Calu3 (cell line): ENCODE data around the gene ARMC10. TPM values are rescaled to one million over a fixed set of nuclear protein-coding genes. Genes with fewer than 3 reads are reported as not detected.

Source experiments
- BruUV-seq: library from RNA; stranded (reverse); fragments of 400-500 nt; replicated peaks from 2 replicates; lab custom pipeline; 2021; lab: Mats Ljungman, UMichigan
- CTCF ChIA-PET: fragments of 300-600 bp; sonication (Branson Sonifier 250); formaldehyde crosslinking; loops from one replicate; lab custom pipeline; 2022; ENCODE audit warnings: antibody characterized with exemption; lab: Charles Lee
- DNase-seq: peaks from one replicate; pipeline ENCODE4 v3.0.0; 2022
- H3K27ac Mint-ChIP-seq: one replicate; pipeline ENCODE4 v1.8.0; 2022; ENCODE audit warnings: mixed read lengths; ENCODE audit not compliant: unreplicated experiment
- H3K27me3 Mint-ChIP-seq: one replicate; pipeline ENCODE4 v1.8.0; 2022; ENCODE audit warnings: mixed read lengths; ENCODE audit not compliant: unreplicated experiment
- H3K36me3 Mint-ChIP-seq: one replicate; pipeline ENCODE4 v1.8.0; 2022; ENCODE audit warnings: mild to moderate bottlenecking, moderate library complexity, mixed read lengths; ENCODE audit not compliant: insufficient read depth, unreplicated experiment
- H3K4me1 Mint-ChIP-seq: one replicate; pipeline ENCODE4 v1.8.0; 2022; ENCODE audit warnings: mild to moderate bottlenecking, low read depth, mixed read lengths; ENCODE audit not compliant: unreplicated experiment
- H3K4me3 Mint-ChIP-seq: one replicate; pipeline ENCODE4 v1.8.0; 2022; ENCODE audit warnings: mild to moderate bottlenecking, low read depth, moderate library complexity, mixed read lengths; ENCODE audit not compliant: unreplicated experiment
- H3K9me3 Mint-ChIP-seq: one replicate; pipeline ENCODE4 v1.8.0; 2022; ENCODE audit warnings: low read depth, mixed read lengths; ENCODE audit not compliant: unreplicated experiment
- CTCF ChIP-seq: fragments of 200-600 bp; IDR thresholded peaks from one replicate; pipeline ENCODE4 v1.8.0; 2022; ENCODE audit warnings: antibody characterized with exemption; ENCODE audit not compliant: unreplicated experiment
- intact Hi-C: fragments of 100-400 bp; cut with micrococcal nuclease; formaldehyde crosslinking; loops from one replicate; pipeline ENCODE4 v1.10.0; 2022; ENCODE audit not compliant: unreplicated experiment
- total RNA-seq: library from RNA; stranded (reverse); gene quantifications from 2 replicates; pipeline ENCODE4 v1.2.3, GENCODE V29; 2022

ARMC10 gene
- total RNA-seq, 1 experiment from 2014 or later, result 41.0 TPM

- BruUV-seq, result no TSS peak
- no peak for TF ChIP-seq CTCF
- no peaks in the 10 kb centered on the region for H3K36me3 Mint-ChIP-seq
- no peak overlapping the region for H3K4me3 Mint-ChIP-seq
- H3K27me3 Mint-ChIP-seq, result no peaks in the 10 kb centered on the region
- no peak overlapping the region for H3K27ac Mint-ChIP-seq
- intact Hi-C loops, result no loop called here
- CTCF ChIA-PET, result no interaction called here
- DNase-seq, result no peak
- peaks cover 16% of the 10 kb centered on the region for H3K4me1 Mint-ChIP-seq
- H3K9me3 Mint-ChIP-seq, result peaks cover 4% of the 10 kb centered on the region
Measured at GRCh38 chr7:103068414-103069403, 6.2 kb upstream of the ARMC10 start.

GRCh38 chr7:103071000-103071399 is 3.9 kb upstream of the ARMC10 start:
- intact Hi-C loops, result no loop called here
- peaks cover 24% of the 10 kb centered on the region for H3K4me1 Mint-ChIP-seq
- H3K4me3 Mint-ChIP-seq, result no peak overlapping the region
- TF ChIP-seq CTCF, result no peak
- no peak for DNase-seq
- CTCF ChIA-PET, result no interaction called here
- H3K27me3 Mint-ChIP-seq, result no peaks in the 10 kb centered on the region
- H3K27ac Mint-ChIP-seq, result no peak overlapping the region
- peaks cover 20% of the 10 kb centered on the region for H3K36me3 Mint-ChIP-seq
- H3K9me3 Mint-ChIP-seq, result peaks cover 4% of the 10 kb centered on the region
- no TSS peak for BruUV-seq

- intact Hi-C loops, result no loop called here
- CTCF ChIA-PET, result interaction anchor here (0.9 to 1.6 kb wide), 3 partner anchors 9 to 200 kb away, joined by 3 to 5 read pairs (median 3); no protein-coding TSS in a partner anchor
- BruUV-seq, result TSS peak; percentile 46
- Mint-ChIP-seq H3K27me3 (no peaks in the 10 kb centered on the region), H3K4me3 (peak overlapping the region; percentile 83), H3K4me1 (peaks cover 33% of the 10 kb centered on the region), H3K27ac (peak overlapping the region; percentile 66), H3K36me3 (peaks cover 34% of the 10 kb centered on the region), H3K9me3 (no peaks in the 10 kb centered on the region)
- no peak for DNase-seq
- TF ChIP-seq CTCF, result no peak
Measured at GRCh38 chr7:103073989-103074518, 886 bp upstream of the ARMC10 start.

GRCh38 chr7:103075337-103075918 is 488 bp downstream of the ARMC10 start:
- H3K4me3 Mint-ChIP-seq, result peak overlapping the region; percentile 83
- no peak for TF ChIP-seq CTCF
- CTCF ChIA-PET, result interaction anchor here (0.8 to 1.6 kb wide), 6 partner anchors 10 to 327 kb away, joined by 3 to 8 read pairs (median 3); partner anchors contain the start of gene FAM185A
- peak overlapping the region; percentile 78 for H3K27ac Mint-ChIP-seq
- H3K9me3 Mint-ChIP-seq, result no peaks in the 10 kb centered on the region
- peaks cover 33% of the 10 kb centered on the region for H3K4me1 Mint-ChIP-seq
- peaks cover 34% of the 10 kb centered on the region for H3K36me3 Mint-ChIP-seq
- intact Hi-C loops, result loop anchor here (5.0 kb wide), 1 partner anchor 72 kb away; the partner anchor contains the start of gene NAPEPLD
- BruUV-seq, result TSS peak; percentile 52
- peak; percentile 43 for DNase-seq
- H3K27me3 Mint-ChIP-seq, result no peaks in the 10 kb centered on the region
